Motor neuron (in vitro differentiated cells): ENCODE measurements around the gene UBE2E2. TPM values are rescaled to one million over a fixed set of nuclear protein-coding genes. Genes with fewer than 3 reads are reported as not detected.
A peak's percentile ranks its signal among the peaks of the same experiment; 100 is the strongest.

Experiments
- ATAC-seq, 8 experiments: fragments of 200-7000 bp; cut with Tn5 transposase; replicated peaks in 6 of 8; 2 replicates each; pipeline ENCODE4 v1.8.0; 2021; ENCODE audit warnings: mild to moderate bottlenecking in 8 of 8, moderate library complexity in 8 of 8
- H3K27ac ChIP-seq, 2 donors: fragments of 250-450 bp; sonication (Bioruptor Pico); 2 replicates each; pipeline ENCODE4 v1.9.0; 2021; ENCODE audit warnings: antibody characterized with exemption in 2 of 2, mild to moderate bottlenecking in 2 of 2, moderate library complexity in 1 of 2
- H3K4me1 ChIP-seq, 2 donors: fragments of 250-450 bp; sonication (Bioruptor Pico); replicated peaks in 1 of 2; 2 replicates each; pipeline ENCODE4 v1.6.1; 2021; ENCODE audit warnings: antibody characterized with exemption in 2 of 2, mild to moderate bottlenecking in 2 of 2, moderate library complexity in 1 of 2
- H3K4me3 ChIP-seq, 5 donors: fragments of 250-450 bp; sonication (Bioruptor Pico); 2 replicates each; pipeline ENCODE4 v1.9.0; 2021; ENCODE audit warnings: antibody characterized with exemption in 5 of 5, mild to moderate bottlenecking in 5 of 5, moderate library complexity in 4 of 5
- WGBS, 10 experiments: fragments of 450-650 bp; shearing (Covaris generic); methylation state at CpG; one replicate each; pipeline ENCODE4 v1.0.0; 2022; 5-methylcytosine and 5-hydroxymethylcytosine counted together
- in situ Hi-C, 9 experiments: fragments of 400-800 bp; cut with MboI; loops; one replicate each; pipeline ENCODE4 v1.15.0; 2021; ENCODE audit warnings: low sequenced_read_pairs in 9 of 9, low pct_unique_long_range_greater_than_20kb in 2 of 9; ENCODE audit not compliant: unreplicated experiment in 9 of 9
- total RNA-seq, 8 experiments: library from RNA; unstranded; fragments of 300-600 nt; gene quantifications; 2 replicates each; pipeline versions ENCODE4 v1.2.3 to v1.2.4, GENCODE V29; 2022

Gene UBE2E2
- 10 to 100 TPM; 21.8 to 56.8 (median 46.5) TPM for total RNA-seq

GRCh38 chr3:23202921-23203707, at the start of gene UBE2E2:
Gene UBE2E2 (plus strand): TSS chr3:23203327.
- Histone ChIP-seq H3K27ac (peak within 1 kb of the TSS; percentile 18 to 82), H3K4me3 (peak within 1 kb of the TSS; percentile 60 to 94 (median 70)), H3K4me1 (peaks cover 0 to 9% of the 10 kb centered on the region in 2 donors)
- ATAC-seq: peak; percentile 73 to 88 (median 80)
- WGBS, 10 experiments: no CpG with 5 or more reads among the region's 101 CpGs
- in situ Hi-C loops: no loop called here

- no peaks in the 10 kb centered on the region for H3K4me1 ChIP-seq
- 0 to 80% (median 67%) methylated on average over 1 of the region's 1 CpG; no CpG with 5 or more reads in 3 of the 10 experiments for WGBS, 10 experiments
- no peak for ATAC-seq
- in situ Hi-C loops: no loop called here
- no peak overlapping the region for H3K27ac ChIP-seq
- H3K4me3 ChIP-seq: no peak overlapping the region
Observed at GRCh38 chr3:23153436-23153835, 49.7 kb upstream of the UBE2E2 start.

GRCh38 chr3:23157331-23157730, 45.8 kb upstream of the UBE2E2 start:
- Histone ChIP-seq H3K27ac (no peak overlapping the region), H3K4me1 (no peaks in the 10 kb centered on the region), H3K4me3 (no peak overlapping the region)
- no peak for ATAC-seq
- 20 to 100% (median 93%) methylated on average over 2 to 3 of the region's 3 CpGs for WGBS, 10 experiments
- in situ Hi-C loops: no loop called here

- peak in 4 of 8 experiments; percentile 24 to 71 (median 66) for ATAC-seq
- Histone ChIP-seq H3K4me1 (no peaks in the 10 kb centered on the region), H3K27ac (no peak overlapping the region), H3K4me3 (no peak overlapping the region)
- in situ Hi-C loops: no loop called here
- 0 to 100% (median 63%) methylated on average over 1 to 2 of the region's 2 CpGs for WGBS, 10 experiments
Observed at GRCh38 chr3:23159929-23160328, 43.2 kb upstream of the UBE2E2 start.

GRCh38 chr3:23161308-23161707, 41.8 kb upstream of the UBE2E2 start:
- Histone ChIP-seq H3K4me3 (no peak overlapping the region), H3K4me1 (no peaks in the 10 kb centered on the region), H3K27ac (no peak overlapping the region)
- 20 to 92% (median 58%) methylated on average over 1 to 2 of the region's 2 CpGs; no CpG with 5 or more reads in 4 of the 10 experiments for whole genome bisulfite sequencing, 10 experiments
- in situ Hi-C loops: no loop called here
- ATAC-seq: no peak

- Histone ChIP-seq H3K27ac (no peak overlapping the region), H3K4me3 (no peak overlapping the region), H3K4me1 (no peaks in the 10 kb centered on the region)
- WGBS, 10 experiments: 57 to 90% (median 76%) methylated on average over 4 to 10 of the region's 10 CpGs
- in situ Hi-C loops: no loop called here
- ATAC-seq: peak in 1 of 8 experiments; percentile 53
Observed at GRCh38 chr3:23161896-23162570, 41.1 kb upstream of the UBE2E2 start.

- ATAC-seq: no peak
- Histone ChIP-seq H3K27ac (no peak overlapping the region), H3K4me1 (no peaks in the 10 kb centered on the region), H3K4me3 (no peak overlapping the region)
- WGBS, 10 experiments: 60 to 100% (median 96%) methylated on average over 1 to 2 of the region's 2 CpGs; no CpG with 5 or more reads in 4 of the 10 experiments
- in situ Hi-C loops: no loop called here
Observed at GRCh38 chr3:23162934-23163333, 40.2 kb upstream of the UBE2E2 start.

GRCh38 chr3:23164746-23165145, 38.4 kb upstream of the UBE2E2 start:
- in situ Hi-C loops: no loop called here
- no peak overlapping the region for H3K27ac ChIP-seq
- no peak for ATAC-seq
- no peaks in the 10 kb centered on the region for H3K4me1 ChIP-seq
- no peak overlapping the region for H3K4me3 ChIP-seq
- WGBS, 10 experiments: 13 to 70% (median 45%) methylated on average over 1 of the region's 1 CpG; no CpG with 5 or more reads in 4 of the 10 experiments

GRCh38 chr3:23165571-23165970, 37.6 kb upstream of the UBE2E2 start:
- Histone ChIP-seq H3K27ac (no peak overlapping the region), H3K4me1 (no peaks in the 10 kb centered on the region), H3K4me3 (no peak overlapping the region)
- in situ Hi-C loops: no loop called here
- 67 to 100% (median 79%) methylated on average over 1 to 2 of the region's 2 CpGs; no CpG with 5 or more reads in 2 of the 10 experiments for WGBS, 10 experiments
- no peak for ATAC-seq

GRCh38 chr3:23166276-23166675, 36.9 kb upstream of the UBE2E2 start:
- Histone ChIP-seq H3K4me3 (no peak overlapping the region), H3K4me1 (no peaks in the 10 kb centered on the region), H3K27ac (no peak overlapping the region)
- ATAC-seq: no peak
- in situ Hi-C loops: no loop called here
- WGBS, 10 experiments: 47 to 100% (median 83%) methylated on average over 1 to 3 of the region's 3 CpGs; no CpG with 5 or more reads in 3 of the 10 experiments

GRCh38 chr3:23166845-23167244, 36.3 kb upstream of the UBE2E2 start:
- in situ Hi-C loops: no loop called here
- WGBS, 10 experiments: 57 to 100% (median 86%) methylated on average over 1 of the region's 1 CpG; no CpG with 5 or more reads in 1 of the 10 experiments
- no peak for ATAC-seq
- Histone ChIP-seq H3K4me1 (no peaks in the 10 kb centered on the region), H3K4me3 (no peak overlapping the region), H3K27ac (no peak overlapping the region)

- WGBS, 10 experiments: 4 to 100% (median 71%) methylated on average over 1 to 5 of the region's 5 CpGs; no CpG with 5 or more reads in 3 of the 10 experiments
- H3K27ac ChIP-seq: no peak overlapping the region
- ATAC-seq: no peak
- in situ Hi-C loops: no loop called here
- no peak overlapping the region for H3K4me3 ChIP-seq
- no peaks in the 10 kb centered on the region for H3K4me1 ChIP-seq
Observed at GRCh38 chr3:23169551-23169950, 33.6 kb upstream of the UBE2E2 start.

GRCh38 chr3:23170291-23170690, 32.8 kb upstream of the UBE2E2 start:
- WGBS, 10 experiments: 0 to 100% (median 71%) methylated on average over 1 to 2 of the region's 2 CpGs; no CpG with 5 or more reads in 1 of the 10 experiments

More at GRCh38 chr3:23170291-23170690, 32.8 kb upstream of the UBE2E2 start:
- H3K4me1 ChIP-seq: no peaks in the 10 kb centered on the region
- peak in 1 of 8 experiments; percentile 28 for ATAC-seq
- H3K27ac ChIP-seq: no peak overlapping the region
- no peak overlapping the region for H3K4me3 ChIP-seq
- in situ Hi-C loops: no loop called here
